Skeletal muscle satellite cell (primary cell): ENCODE data around the gene PTGES3L.
"Not testable (repeated sequence)": the region's sequence is repeated elsewhere in the genome, so short reads cannot be mapped to it uniquely, and the experiment has no call there.

Experiments
- H3K27me3 ChIP-seq: 2 replicates; pipeline ENCODE4 v1.7.0; 2013; ENCODE audit warnings: low read length; ENCODE audit not compliant: control insufficient read depth, insufficient read depth
- H3K36me3 ChIP-seq: 2 replicates; pipeline ENCODE4 v1.7.0; 2013; ENCODE audit warnings: mild to moderate bottlenecking, control low read depth, low read length; ENCODE audit not compliant: insufficient read depth
- H3K4me1 ChIP-seq: 2 replicates; pipeline ENCODE4 v1.7.0; 2013; ENCODE audit warnings: low read length; ENCODE audit not compliant: control insufficient read depth, insufficient read depth
- H3K4me2 ChIP-seq: 2 replicates; pipeline ENCODE4 v1.7.0; 2013; ENCODE audit warnings: mild to moderate bottlenecking, low read length
- H3K4me3 ChIP-seq: 2 replicates; pipeline ENCODE4 v1.7.0; 2013; ENCODE audit warnings: low read length
- H3K9ac ChIP-seq: 2 replicates; pipeline ENCODE4 v1.7.0; 2013; ENCODE audit warnings: mild to moderate bottlenecking, low read depth, low read length, moderate library complexity
- H3K9me3 ChIP-seq: replicated peaks from 2 replicates; pipeline ENCODE4 v1.7.0; 2013; ENCODE audit warnings: mild to moderate bottlenecking, control low read depth, low read length

PTGES3L gene

DNA sequence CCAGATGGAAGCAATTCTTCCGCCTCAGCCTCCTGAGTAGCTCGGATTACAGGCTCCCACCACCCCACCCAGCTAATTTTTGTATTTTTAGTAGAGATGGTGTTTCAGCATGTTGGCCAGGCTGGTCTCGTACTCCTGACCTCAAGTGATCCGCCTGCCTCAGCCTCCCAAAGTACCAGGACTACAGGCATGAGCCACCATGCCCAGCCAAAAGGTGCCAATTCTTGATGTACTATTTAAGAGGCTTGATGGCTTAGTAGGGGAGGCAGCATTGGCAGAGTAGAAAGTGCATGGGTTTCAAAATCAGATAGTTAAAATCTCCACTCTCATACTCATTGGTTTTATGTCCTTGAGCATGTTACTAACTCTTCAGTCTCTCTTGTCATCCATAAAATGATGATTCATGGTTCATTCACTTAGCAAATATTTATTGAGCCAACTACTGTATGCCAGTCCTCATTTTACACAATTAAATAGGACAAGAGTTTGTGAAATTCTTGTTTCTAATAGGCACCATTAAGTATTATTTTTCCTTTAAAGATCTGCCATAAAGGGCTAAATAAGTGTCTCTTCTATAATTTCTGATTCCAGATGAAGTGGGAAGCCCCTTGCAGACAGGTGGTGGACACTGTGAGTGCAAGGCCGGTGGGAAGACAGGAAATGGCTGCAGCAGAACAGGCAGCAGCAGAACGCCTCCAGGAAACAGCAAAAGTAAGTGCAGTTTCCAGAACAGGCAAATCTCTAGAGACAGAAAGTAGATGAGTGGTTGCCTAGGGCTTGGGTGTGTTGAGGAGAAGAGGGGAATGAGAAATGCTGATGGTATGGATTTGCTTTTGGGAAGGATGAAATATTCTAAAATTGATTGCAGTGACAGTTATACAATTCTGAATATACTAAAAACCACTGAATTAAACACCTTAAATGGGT is 10.1 kb upstream of the PTGES3L start:
- Histone ChIP-seq H3K9me3 (no peaks in the 10 kb centered on the region), H3K27me3 (no peaks in the 10 kb centered on the region), H3K4me2 (peak overlapping the region; percentile 63), H3K4me1 (peaks cover 31% of the 10 kb centered on the region), H3K9ac (peak overlapping the region; percentile 41), H3K4me3 (peak overlapping the region; percentile 16), H3K36me3 (peaks cover 47% of the 10 kb centered on the region)

DNA sequence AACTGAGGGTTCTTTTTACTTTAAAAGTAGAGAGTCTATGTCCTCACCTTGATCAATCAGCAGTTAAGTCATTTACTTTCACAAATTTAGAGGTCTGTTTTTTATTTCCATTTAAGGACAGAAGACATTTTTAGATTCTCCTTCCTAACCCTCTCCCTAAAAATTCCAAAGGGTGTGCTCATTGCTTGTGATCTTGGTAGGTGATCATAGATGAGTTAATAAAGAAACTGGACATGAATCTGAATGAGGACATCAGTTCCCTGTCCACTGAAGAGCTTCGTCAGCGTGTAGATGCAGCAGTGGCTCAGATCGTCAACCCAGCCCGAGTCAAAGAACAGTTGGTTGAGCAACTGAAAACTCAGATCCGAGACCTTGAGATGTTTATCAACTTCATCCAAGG is 9.3 kb upstream of the PTGES3L start:
- peak overlapping the region; percentile 34 for H3K4me2 ChIP-seq
- no peaks in the 10 kb centered on the region for H3K27me3 ChIP-seq
- H3K9me3 ChIP-seq, result no peaks in the 10 kb centered on the region
- H3K36me3 ChIP-seq, result peaks cover 46% of the 10 kb centered on the region
- peak overlapping the region; percentile 16 for H3K4me3 ChIP-seq
- H3K4me1 ChIP-seq, result peaks cover 31% of the 10 kb centered on the region
- H3K9ac ChIP-seq, result peak overlapping the region; percentile 30

DNA sequence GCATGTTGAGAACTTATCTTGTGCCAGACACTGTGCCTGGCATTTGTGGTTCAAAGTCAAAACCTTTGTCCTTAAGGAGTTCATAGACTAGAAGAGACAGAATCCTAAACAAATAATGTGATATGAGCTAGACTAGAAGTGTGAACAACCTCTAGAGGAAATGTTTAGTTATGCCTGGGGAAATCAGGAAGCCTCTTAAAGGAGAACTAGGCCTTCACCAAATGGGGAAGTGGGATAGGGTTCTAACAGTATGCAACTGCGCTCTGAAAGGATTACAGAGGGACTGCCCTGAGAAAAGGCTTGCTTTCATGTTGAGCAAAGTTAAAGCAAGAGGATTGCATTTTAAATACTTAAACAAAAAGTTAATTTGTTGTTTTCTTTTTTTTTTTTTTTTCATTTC is 5.3 kb upstream of the PTGES3L start:
- Histone ChIP-seq H3K4me2 (no peak overlapping the region), H3K9me3 (no peaks in the 10 kb centered on the region), H3K4me1 (peaks cover 24% of the 10 kb centered on the region), H3K4me3 (no peak overlapping the region), H3K9ac (no peak overlapping the region), H3K27me3 (no peaks in the 10 kb centered on the region), H3K36me3 (peaks cover 19% of the 10 kb centered on the region)

DNA sequence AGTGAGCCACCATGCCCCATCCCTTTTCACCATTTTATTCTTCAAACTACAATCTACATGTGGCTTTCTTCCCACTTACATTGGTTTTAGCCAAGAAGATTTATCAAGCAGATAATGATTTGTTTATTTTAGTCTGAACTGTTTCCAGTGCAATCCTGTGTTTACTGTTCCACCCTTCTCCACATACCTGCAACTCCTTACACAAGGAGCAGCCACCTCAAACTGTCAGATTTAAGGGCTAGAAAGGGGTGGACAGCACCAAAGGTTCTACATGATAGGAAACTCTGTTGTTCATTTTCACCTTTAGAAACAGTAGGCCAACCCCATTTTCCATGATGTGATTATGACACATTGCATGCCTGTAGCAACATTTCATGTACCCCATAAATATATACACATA is 2.4 kb upstream of the PTGES3L start:
- Histone ChIP-seq H3K4me3 (no peak overlapping the region), H3K36me3 (peaks cover 7% of the 10 kb centered on the region), H3K4me1 (peaks cover 17% of the 10 kb centered on the region)

DNA sequence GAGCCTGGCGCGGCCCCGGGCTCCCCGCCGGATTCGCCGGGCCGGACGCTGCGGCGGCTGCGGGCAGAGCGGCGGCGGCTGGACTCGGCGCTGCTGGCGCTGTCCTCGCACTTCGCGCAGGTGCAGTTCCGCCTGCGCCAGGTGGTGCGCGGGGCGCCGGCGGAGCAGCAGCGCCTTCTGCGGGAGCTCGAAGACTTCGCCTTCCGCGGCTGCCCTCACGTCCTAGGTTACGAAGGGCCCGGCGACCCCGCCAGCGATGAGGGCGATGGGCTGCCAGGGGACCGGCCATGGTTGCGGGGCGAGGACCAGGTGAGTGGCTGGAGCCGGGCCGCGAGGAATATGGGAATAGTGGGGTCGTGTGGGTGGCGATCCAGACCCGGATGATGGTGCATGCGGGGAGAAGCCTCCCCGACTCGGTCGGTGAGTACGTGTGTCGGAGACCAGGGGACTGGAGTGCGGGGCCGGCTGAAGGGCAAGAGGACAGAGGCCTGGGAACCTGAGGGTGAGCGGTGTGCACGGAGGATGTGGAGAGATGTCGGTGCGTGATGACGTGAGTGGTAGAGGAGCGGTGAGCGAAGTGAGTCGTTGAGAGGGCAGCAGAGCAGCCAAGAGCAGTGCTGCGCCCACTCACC is 1.0 kb upstream of the PTGES3L start:
- Histone ChIP-seq H3K9ac (peak overlapping the region; percentile 87), H3K4me3 (peak overlapping the region; percentile 95), H3K9me3 (no peaks in the 10 kb centered on the region), H3K4me2 (peak overlapping the region; percentile 93), H3K36me3 (peaks cover 3% of the 10 kb centered on the region), H3K27me3 (no peaks in the 10 kb centered on the region), H3K4me1 (peaks cover 17% of the 10 kb centered on the region)

More for the DNA sequence above, 2.4 kb upstream of the PTGES3L start:
- Histone ChIP-seq H3K9me3 (no peaks in the 10 kb centered on the region), H3K4me2 (no peak overlapping the region), H3K27me3 (no peaks in the 10 kb centered on the region), H3K9ac (no peak overlapping the region)

DNA sequence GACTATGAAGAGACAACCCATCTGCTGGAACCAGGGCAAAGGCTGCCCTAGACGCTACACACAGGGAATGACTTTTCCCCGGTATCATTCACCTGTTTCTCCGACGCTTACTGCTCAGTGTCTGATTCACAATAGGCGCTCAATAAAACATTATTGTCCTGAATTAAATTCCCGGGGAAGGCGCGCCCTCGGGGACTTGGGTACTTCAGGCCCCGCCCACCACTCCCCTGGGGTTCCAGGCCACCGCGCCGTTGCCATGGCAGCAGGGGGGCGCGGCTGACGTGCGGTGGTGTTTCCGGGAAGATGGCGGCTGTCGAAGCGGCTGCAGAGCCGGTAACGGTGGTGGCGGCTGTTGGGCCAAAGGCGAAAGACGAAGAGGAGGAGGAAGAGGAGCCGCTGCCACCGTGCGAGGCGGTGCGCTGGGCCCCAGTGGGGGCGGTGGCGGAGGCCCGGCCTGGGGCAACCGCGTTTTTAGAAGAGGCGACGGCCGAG is 440 bp upstream of the PTGES3L start, which contains the start of gene RUNDC1:
Gene RUNDC1 (plus strand): TSS at position 292 of the 492 bp plus-strand sequence. CDS start 12 bp downstream, at position 304.
- peak within 1 kb of the TSS; percentile 87 for H3K9ac ChIP-seq
- H3K4me1 ChIP-seq, result peaks cover 17% of the 10 kb centered on the region
- no peaks in the 10 kb centered on the region for H3K27me3 ChIP-seq
- peak within 1 kb of the TSS; percentile 93 for H3K4me2 ChIP-seq
- no peaks in the 10 kb centered on the region for H3K9me3 ChIP-seq
- peak within 1 kb of the TSS; percentile 95 for H3K4me3 ChIP-seq
- no peaks in the 10 kb centered on the region for H3K36me3 ChIP-seq

DNA sequence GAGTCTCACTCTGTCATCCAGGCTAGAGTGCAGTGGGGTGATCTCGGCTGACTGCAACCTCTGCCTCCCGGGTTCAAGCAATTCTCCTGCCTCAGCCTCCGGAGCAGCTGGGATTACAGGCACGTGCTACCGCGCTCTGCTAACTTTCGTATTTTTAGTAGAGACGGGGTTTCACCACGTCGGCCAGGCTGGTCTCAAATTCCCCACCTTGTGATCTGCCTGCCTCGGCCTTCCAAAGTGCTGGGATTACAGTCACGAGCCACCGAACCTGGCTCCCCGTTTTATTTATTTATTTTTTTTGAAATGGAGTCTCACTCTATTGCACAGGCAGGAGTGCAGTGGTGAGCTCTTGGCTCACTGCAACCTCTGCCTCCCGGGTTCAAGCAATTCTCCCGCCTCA is 4.2 kb downstream of the PTGES3L start:
- not testable (repeated sequence) for H3K4me3 ChIP-seq, H3K36me3 ChIP-seq, H3K9ac ChIP-seq

DNA sequence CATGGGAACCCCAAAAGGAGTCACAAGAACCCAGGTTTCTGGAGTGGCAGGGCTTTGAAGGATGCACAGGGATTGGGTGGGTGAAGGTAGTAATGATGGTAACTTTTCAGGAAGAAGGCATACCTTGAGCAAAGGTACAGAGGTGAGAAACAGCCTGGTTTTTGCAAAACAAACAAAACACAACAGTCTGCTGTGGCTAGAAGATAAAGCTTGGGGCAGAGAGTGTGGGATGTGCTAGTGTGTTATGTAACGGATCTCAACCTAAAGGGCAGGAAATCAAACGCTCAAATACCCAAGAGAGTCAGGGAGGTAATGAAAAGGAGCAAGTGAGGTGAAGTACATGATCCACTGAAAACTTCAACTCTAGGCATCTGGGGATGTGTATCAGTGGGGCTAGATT is 4.6 kb downstream of the PTGES3L start:
- Histone ChIP-seq H3K4me3 (no peak overlapping the region), H3K36me3 (no peaks in the 10 kb centered on the region), H3K9me3 (no peaks in the 10 kb centered on the region), H3K9ac (no peak overlapping the region), H3K4me1 (peaks cover 9% of the 10 kb centered on the region), H3K4me2 (no peak overlapping the region), H3K27me3 (no peaks in the 10 kb centered on the region)

More for the DNA sequence above, 4.2 kb downstream of the PTGES3L start:
- H3K4me2 ChIP-seq, H3K4me1 ChIP-seq, H3K9me3 ChIP-seq, H3K27me3 ChIP-seq: not testable (repeated sequence)

DNA sequence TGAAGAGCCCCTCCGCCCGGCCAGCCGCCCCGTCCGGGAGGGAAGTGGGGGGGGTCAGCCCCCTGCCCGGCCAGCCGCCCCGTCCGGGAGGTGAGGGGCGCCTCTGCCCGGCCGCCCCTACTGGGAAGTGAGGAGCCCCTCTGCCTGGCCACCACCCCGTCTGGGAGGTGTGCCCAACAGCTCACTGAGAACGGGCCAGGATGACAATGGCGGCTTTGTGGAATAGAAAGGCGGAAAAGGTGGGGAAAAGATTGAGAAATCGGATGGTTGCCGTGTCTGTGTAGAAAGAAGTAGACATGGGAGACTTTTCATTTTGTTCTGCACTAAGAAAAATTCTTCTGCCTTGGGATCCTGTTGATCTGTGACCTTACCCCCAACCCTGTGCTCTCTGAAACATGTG is 6.6 kb downstream of the PTGES3L start:
- not testable (repeated sequence) for H3K4me2 ChIP-seq, H3K4me3 ChIP-seq, H3K4me1 ChIP-seq, H3K9me3 ChIP-seq, H3K9ac ChIP-seq, H3K27me3 ChIP-seq, H3K36me3 ChIP-seq

DNA sequence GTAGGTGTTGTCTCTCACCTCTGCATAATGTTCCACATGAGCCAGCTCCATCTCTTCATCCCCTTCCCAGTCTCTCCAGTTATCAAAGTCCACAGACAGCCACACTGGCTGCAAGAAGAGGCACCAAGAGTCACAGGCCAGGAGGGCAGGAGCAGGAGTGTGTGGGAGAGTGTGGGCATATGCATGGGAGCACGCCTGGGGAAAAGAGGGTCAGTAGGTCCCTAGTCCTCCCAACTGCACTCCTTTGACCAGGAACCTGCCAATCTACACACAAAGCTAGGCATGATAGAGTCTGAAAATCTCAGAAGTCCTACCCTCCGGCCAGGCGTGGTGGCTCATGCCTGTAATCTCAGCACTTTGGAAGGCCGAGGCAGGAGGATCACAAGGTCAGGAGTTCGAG is 8.3 kb downstream of the PTGES3L start:
- Histone ChIP-seq H3K9me3 (no peaks in the 10 kb centered on the region), H3K27me3 (no peaks in the 10 kb centered on the region), H3K9ac (no peak overlapping the region), H3K4me2 (no peak overlapping the region), H3K4me3 (no peak overlapping the region), H3K36me3 (no peaks in the 10 kb centered on the region), H3K4me1 (no peaks in the 10 kb centered on the region)

DNA sequence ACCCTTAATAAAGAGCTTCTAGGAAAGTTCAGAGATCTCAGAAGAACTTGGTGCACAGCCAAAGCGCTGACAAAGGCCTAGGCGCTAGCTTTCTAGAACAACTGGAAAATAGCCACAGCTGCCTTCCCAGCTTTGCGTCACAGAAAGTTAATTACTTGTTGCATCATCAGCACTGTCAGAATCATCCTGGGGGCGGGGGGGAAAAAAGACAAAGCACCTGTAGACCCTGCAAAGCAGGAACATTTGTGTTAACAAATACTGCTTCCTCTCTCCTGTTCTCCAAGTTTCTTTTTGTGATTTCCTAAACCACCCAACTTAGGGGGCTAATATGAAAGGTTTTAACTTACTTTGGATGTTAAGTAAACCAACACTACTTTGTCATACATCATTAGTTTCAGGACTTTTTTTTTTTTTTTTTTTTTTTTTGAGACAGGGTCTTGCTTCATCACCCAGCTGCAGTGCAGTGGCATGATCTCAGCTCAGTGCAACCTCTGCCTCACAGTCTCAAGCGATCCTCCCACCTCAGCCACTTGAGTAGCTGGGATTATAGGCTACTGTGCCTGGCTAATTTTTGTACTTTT is 10.8 kb downstream of the PTGES3L start:
- Histone ChIP-seq H3K4me2 (no peak overlapping the region), H3K9me3 (no peaks in the 10 kb centered on the region), H3K4me1 (no peaks in the 10 kb centered on the region), H3K9ac (no peak overlapping the region), H3K27me3 (no peaks in the 10 kb centered on the region), H3K4me3 (no peak overlapping the region), H3K36me3 (no peaks in the 10 kb centered on the region)
